DMS 273 (cell line): ENCODE results near the gene STYK1.

Source experiments
- DNase-seq: peaks from one replicate; lab custom pipeline; 2025; ENCODE audit not compliant: unreplicated experiment; lab: John Stamatoyannopoulos, UW

STYK1 gene

GRCh38 chr12:10673659-10674384 lies at the start of gene STYK1:
TSS of gene STYK1 (minus strand) at chr12:10674052. CDS start at chr12:10634618, 39,434 bp downstream.
- DNase-seq: peak; percentile 50

DNA sequence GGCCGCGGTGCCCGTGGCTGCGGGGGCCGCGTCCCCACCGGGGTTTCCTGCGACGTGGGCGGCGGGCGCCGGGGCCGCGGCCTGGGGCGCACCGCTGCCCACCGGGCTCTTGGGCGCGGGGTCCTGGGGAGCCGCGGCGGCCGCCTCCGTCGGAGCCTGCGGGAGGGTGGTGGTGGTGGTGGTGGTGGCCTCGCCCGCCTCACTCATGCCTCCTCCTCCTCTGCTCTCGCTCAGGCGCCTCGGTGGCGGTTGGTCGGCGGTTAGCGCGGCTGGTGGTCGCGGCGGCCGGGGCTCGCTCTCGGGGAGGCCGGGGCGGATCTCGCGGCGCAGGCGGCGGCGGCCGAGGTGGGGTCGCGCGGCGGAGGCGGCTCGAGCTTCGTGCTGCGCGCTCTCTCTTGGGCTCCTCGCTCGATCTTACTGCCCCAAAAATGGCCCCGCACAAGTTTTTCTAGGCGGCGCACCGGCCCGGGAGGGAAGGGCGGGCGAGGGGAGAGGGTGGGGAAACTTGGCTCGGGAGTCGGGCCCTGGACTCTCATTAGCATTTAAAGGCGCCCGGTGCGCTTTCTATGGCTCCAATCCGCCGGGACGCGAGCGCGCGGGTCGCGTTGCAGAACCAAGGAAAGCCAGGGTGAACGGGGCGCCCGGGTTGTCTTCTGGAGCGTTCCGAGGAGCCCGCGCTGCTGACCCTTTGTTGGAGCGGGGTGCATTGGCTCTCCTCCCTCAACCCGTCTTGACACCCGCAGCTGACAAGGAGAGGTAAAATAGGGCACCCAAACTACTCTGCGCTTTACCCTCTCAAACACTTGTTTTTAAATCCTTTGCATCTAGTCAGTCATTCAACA lies 49.3 kb upstream of the STYK1 start, which contains the start of gene YBX3:
Gene YBX3, minus strand, starts transcription at position 419 of the 842 bp plus-strand sequence. Its CDS starts 212 bp downstream, at position 207.
- DNase-seq: peak; percentile 87

DNA sequence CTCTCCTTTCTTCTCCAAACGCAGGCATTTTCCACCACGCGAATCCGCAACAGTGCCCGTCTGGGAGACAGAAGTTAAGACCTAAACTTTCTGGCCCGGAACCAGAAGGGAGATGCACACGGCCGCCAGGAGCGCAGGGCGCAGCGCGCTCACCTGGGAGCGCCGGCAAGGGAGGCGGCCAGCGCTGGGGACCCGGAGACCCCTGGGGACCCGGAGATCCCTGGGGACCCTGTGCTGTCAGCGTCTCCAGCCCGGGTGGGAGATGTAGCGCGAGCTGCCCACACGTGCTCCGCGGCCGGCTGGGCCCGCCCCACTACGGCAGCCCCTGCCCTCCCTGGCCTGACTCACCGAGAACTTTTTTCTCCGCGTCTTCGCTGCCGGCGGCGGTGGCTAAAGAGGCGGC lies 48.7 kb upstream of the STYK1 start:
- peak; percentile 76 for DNase-seq

DNA sequence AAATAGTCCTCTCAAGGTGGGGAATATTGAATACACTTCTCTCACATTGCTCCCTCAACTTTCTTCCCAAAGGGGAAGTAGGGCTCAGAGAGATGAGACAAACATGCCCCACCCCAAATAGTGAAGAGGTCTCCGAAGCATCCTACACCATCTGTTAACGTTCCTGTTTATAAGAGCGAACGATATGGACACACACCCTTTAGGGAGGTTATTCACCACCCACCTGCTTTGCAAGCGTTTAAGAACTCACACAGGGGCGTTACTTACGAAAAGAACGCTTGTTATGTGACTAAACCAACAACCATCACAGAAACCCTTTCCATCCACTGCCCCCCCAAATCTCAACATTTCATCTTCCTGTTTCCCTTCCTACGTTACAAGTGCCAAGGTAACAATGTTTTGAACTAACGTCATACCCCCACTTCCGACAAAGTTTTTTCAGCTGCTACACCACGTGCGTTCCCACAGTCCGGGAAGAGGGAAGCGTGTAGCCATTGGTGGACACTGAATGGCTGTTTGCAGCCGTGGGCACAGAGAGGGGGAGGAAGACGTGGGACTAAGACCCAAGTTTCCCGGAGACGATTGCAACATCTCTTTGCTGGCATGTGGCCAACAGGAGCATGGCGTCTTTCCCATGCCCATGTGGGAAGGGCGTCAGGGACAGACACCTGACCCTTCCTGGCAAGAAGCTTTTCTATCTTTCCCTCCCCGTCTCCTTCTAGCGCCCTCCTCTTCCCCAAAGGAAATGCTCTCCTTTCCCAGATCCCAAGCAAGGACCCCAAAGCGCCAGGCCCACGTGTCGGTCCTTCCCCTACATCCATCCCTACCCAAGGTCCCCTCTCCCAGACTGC lies 48.0 kb upstream of the STYK1 start:
- DNase-seq: peak; percentile 87

GRCh38 chr12:10720974-10721650 lies 47.3 kb upstream of the STYK1 start:
- DNase-seq: peak; percentile 6

GRCh38 chr12:10719482-10719881 lies 45.6 kb upstream of the STYK1 start:
- peak; percentile 35 for DNase-seq

DNA sequence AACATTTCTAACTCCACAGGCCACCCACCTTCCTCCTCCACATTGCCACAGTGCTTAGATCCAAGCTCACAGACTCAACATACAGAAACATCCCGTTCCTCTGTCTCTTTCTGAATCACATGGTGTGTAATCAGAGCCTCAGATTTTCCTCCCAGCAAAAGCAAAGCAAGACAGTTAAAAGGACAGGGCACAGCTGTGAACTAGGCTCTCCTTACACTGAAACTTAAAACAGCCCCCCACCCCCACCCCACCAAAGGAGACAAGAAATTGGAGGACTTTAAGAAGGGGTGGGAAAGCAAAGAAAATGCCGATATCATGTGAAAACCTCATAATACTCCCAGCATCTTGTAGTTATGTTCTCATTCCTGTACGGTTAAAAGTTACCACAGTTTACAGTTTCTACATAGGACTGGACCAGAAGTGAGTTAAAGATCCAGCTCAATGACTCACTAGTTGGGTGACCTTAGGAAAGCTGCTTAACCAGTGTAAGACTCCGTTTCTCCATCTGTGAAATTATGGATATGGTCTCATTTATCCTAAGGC lies 44.5 kb upstream of the STYK1 start:
- DNase-seq: peak; percentile 35

DNA sequence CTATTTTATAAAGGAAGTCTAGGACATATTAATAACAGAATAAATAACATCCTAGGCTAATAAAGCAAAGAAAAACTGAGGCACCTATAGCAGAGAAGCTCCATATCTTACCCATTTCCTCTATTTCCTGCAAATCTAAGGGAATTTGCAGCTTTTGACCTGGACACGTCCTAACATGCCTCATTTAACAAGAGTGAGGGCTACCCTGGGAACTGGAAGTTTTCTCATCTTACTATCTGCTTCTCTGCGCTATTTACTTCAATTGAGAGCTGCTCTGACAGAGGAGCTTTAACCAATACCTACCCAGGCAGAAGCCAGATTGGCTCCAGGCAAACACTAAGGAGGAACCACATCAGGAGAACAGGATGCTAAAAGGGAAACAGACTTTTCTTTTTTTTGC lies 43.6 kb upstream of the STYK1 start:
- DNase-seq: peak; percentile 2

DNA sequence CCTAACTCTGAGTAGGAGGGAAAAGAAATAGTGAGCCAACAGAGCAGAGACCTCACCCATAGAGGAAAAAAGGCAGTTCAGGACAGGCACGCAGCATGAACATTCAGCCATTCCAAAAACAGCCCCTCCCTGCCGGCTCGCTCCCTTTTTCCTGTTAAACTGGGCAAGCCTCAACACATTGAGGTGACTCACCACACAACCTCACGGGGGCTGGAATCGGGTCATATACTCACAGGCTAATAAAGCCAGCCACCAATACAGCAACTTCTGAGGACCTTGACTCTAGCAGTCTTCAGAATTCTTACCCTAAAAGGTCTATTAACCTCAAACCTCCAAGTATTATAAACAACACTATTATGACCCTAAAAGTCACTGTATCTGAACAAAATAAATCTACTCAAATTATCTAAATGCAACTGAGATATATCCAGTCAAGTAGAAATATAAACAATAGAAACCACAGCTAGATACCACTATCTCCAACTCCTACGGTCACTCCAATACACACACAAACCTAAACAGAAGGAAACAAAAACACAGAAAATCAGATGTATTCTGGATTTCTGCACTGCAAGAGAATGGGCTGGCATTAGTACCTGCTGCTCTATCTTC lies 43.0 kb upstream of the STYK1 start:
- peak; percentile 69 for DNase-seq

DNA sequence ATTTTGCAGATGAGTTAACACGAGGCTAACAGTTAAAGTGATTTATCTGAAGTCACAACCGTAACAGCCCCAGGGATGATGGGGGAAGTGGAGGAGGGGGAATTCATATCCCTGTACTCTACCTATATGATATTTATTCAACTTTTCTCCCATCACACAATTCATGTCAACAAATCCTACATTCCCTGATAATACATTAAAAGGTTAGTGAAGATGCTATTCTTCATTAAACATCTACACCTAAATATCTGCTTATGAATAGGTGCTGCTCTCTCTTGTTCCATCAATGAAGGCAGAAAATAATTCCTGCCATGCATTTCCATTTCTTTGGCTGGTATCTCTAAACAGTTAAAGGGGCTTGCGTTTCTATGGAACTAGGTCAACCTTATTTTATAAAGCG lies 42.4 kb upstream of the STYK1 start:
- DNase-seq: no peak

DNA sequence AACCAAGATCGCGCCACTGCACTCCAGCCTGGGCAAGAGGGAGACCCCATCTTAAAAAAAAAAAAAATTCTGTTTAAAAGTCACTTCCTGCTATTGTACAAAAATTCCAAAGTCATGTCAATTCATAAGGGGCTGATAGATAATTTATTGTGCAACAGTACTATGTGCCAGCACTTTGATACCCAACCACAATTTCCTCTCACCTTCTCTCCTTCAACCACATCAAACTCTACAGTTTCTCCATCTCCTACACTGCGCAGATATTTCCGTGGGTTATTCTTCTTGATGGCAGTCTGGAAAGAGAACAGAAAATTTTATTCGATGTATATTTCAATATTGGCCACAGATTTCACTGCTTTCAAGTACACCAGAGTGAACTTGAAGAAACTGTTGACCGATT lies 41.6 kb upstream of the STYK1 start:
- DNase-seq: no peak

- DNase-seq: no peak
Measured at GRCh38 chr12:10709808-10710207, 36.0 kb upstream of the STYK1 start.

GRCh38 chr12:10708862-10709261 lies 35.0 kb upstream of the STYK1 start:
- no peak for DNase-seq

DNA sequence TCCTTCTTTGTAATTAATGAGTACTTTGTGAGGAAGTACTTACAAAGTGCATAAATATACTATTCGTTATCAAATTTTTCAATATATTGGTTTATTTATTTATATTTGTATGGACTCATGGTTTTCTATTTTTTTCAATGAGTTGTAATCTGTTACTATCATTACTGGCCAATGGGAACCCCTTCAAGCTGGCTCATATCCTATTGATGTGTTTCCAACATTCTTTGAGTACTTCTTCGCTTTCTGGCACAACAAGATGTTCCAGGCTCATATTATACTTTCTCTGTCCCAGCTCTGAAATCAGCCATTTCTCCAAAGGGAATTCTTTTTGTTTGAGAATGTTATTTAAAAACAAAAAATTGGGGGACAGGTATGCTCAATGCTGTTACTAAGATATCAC lies 31.8 kb upstream of the STYK1 start:
- DNase-seq: no peak

- no peak for DNase-seq
Measured at GRCh38 chr12:10701843-10702242, 28.0 kb upstream of the STYK1 start.

DNA sequence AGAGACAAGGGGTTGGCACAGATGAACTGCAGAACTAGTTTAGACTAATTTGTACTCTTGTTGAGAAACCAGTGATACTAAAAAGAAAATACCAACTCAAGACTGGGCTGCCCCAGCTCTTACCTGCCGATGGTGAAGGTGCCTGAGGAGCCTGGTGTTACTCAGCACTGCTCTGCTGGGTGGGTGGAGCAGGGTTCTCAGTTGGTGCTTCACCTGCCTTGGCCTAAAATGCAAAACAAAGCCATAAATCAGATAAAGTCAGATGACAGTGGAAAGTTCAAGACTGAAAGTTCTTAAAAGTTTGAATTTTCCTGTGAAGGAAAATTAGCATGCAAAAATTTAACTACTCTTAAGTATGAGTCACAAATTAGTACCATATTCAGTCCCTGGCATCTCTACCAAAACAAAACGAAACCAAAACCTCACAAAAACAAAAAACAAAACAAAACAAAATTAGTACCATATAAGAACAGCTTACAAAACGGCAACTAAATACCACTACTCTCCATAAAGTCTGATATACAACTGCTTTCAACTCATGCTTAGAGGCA lies 27.4 kb upstream of the STYK1 start:
- no peak for DNase-seq

- no peak for DNase-seq
Measured at GRCh38 chr12:10700581-10700980, 26.7 kb upstream of the STYK1 start.

- DNase-seq: no peak
Measured at GRCh38 chr12:10697862-10698261, 24.0 kb upstream of the STYK1 start.

DNA sequence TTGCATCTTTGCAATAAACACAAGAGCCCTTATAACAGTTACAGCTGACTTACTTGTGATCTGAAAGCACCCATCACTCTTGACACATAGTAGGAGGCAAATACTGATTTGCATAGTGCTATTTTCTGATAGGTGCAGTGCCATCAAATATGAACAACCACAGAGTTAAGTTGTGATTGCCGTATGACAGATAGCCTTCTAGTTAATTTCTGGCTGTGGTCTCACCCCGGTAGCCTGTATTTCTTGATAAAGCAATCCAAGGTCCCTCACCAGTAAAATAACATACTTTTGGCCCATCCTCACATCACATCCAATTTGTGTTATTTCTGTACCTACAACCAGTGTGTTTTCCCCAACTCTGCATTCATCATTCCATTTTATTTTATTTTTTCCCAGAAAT lies 23.3 kb upstream of the STYK1 start:
- no peak for DNase-seq

DNA sequence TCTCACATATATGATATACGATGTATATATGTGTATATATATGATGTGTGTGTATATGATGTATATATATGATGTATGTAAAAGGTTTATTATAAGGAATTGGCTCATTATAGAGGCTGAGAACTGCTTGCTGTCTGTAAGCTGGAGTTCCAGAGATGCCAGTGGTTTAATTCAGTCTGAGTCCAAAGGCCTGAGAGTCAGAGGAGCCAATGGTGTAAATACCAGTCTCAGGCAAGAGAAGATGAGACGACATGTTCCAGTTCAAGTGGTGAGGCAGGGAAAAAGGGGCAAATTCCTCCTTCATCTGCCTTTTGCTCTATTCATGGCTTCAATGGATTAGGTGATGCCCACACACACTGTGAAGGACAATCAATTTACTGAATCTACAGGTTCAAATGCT lies 17.1 kb upstream of the STYK1 start:
- DNase-seq: no peak
